Neural progenitor cell (in vitro differentiated cells): Measurements from ENCODE around the gene SSTR5.

Source experiments
- EZH2 ChIP-seq: fragments of 200-600 bp; sonication (generic); IDR thresholded peaks from 2 replicates; pipeline ENCODE4 v1.6.1; 2017; ENCODE audit warnings: antibody characterized with exemption, mild to moderate bottlenecking, moderate library complexity
- EZH2phosphoT487 ChIP-seq: fragments of 200-600 bp; sonication (generic); IDR thresholded peaks from 2 replicates; pipeline ENCODE4 v1.6.1; 2017; ENCODE audit warnings: antibody characterized with exemption

DNA sequence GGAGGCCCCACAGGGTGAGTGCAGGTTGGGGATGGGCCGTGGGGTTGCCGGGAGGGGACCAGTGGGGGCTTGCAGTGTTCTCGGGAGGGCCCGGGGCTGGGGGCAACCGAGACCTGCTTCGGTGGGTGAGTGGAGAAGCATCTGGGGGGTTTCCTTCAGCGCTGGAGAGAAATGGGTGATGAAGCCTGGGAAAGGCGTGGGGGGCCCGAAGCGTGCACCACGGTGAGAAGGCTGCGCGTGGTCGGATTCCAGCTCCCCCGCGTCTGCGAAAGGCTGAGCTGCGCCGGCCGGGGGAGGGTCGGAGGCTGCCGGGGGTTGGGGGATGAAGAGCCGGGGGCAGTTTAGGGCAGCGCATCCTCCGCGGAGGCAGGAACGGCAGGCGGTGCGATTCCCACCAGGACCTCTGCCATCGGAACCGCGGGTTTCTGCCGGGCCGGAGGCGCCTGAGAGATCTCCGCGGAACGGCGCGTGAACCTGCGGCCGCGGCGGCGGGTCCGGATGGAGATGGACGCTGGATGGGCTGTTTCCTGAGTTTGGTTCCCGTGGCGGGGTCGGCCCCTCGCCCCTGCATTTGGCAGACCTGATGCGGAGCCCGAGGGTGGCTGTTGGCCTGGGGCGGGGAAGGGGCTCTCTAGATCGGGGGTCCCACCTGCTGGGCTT lies 6.9 kb upstream of the SSTR5 start:
- no peak for TF ChIP-seq EZH2phosphoT487
- TF ChIP-seq EZH2: no peak
